ENCODE measurements around the gene B3GALT4.

Gene B3GALT4

DNA sequence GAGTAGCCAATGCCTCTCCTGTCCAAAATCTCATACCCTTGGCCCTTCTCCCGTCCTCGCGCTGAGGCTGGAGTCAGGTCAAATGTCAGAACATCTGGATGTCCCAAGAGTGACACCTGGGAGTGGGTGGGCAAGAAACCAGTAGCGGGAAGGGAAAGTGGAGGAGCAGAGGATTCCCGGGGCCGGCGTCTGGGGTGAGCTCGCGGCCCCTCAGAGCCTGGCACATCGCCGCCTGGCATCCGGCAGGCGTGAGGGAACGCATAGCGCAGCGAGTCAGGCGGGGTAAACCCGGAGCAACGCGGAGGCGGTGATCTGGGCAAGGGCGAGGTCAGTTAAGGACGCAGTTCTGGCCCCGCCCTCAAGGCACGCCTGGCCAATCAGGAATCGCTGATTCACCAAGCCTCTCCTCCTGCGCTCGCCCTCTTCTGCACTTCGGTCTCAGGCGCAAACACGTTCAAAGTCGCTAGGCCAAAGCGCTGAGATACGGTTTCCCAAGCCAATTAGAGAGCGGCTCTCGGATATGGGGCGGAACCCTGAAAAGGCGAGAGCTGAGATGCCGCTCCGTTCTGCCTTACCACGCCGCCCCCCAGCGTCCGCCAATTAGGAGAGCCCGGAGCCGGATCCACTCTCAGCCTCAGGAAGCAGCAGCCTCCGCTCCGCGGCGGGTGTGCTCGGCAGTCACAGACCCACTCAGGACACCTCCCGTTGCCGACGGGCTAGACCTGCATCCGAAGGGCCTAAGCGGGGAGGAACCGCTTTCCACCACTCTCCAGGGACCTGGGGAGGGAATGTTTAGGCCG lies 27.8 kb upstream of the B3GALT4 start (continued):
- 0 out of 2 replicates have a peak, but pooled peaks have one; percentile 35 for TF ChIP-seq CTCF (tag by site-specific recombination; IDR thresholded peaks at IDR 0.05)
- no peak for TF ChIP-seq GLI2 (tag by site-specific recombination; IDR thresholded peaks at IDR 0.05; ENCODE audit: borderline replicate concordance, low read depth)
- TF ChIP-seq, protein P1, sequence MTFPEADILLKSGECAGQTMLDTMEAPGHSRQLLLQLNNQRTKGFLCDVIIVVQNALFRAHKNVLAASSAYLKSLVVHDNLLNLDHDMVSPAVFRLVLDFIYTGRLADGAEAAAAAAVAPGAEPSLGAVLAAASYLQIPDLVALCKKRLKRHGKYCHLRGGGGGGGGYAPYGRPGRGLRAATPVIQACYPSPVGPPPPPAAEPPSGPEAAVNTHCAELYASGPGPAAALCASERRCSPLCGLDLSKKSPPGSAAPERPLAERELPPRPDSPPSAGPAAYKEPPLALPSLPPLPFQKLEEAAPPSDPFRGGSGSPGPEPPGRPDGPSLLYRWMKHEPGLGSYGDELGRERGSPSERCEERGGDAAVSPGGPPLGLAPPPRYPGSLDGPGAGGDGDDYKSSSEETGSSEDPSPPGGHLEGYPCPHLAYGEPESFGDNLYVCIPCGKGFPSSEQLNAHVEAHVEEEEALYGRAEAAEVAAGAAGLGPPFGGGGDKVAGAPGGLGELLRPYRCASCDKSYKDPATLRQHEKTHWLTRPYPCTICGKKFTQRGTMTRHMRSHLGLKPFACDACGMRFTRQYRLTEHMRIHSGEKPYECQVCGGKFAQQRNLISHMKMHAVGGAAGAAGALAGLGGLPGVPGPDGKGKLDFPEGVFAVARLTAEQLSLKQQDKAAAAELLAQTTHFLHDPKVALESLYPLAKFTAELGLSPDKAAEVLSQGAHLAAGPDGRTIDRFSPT (tag by site-specific recombination; IDR thresholded peaks at IDR 0.05): peak; percentile 95
- peak; percentile 84; the same call in 1 of the 2 replicates for TF ChIP-seq KLF10 (tag by site-specific recombination; IDR thresholded peaks at IDR 0.05)
- 0 out of 2 replicates have a peak, but pooled peaks have one; percentile 28 for TF ChIP-seq ZNF501 (tag by site-specific recombination; IDR thresholded peaks at IDR 0.05)
- TF ChIP-seq ZNF660 (tag by site-specific recombination; IDR thresholded peaks at IDR 0.05): 0 out of 2 replicates have a peak, but pooled peaks have one; percentile 11
- peak; percentile 97 for TF ChIP-seq ZNF610 (tag by site-specific recombination; IDR thresholded peaks at IDR 0.05; ENCODE audit: borderline replicate concordance)
- TF ChIP-seq ZNF837 (tag by site-specific recombination; IDR thresholded peaks at IDR 0.05): peak; percentile 87; the same call in 1 of the 2 replicates
- TF ChIP-seq ZFHX2 (tag by site-specific recombination; conservative IDR thresholded peaks at IDR 0.05): peak; percentile 80
- peak; percentile 28; the same call in 1 of the 2 replicates for TF ChIP-seq ZBTB8A (tag by site-specific recombination; IDR thresholded peaks at IDR 0.05)
- TF ChIP-seq KLF1 (tag by site-specific recombination; IDR thresholded peaks at IDR 0.05): peak; percentile 32; the same call in 1 of the 2 replicates
- TF ChIP-seq ZNF10 (tag by site-specific recombination; IDR thresholded peaks at IDR 0.05): no peak
- TF ChIP-seq ZBTB20 (tag by site-specific recombination; IDR thresholded peaks at IDR 0.05): peak; percentile 30; the same call in 1 of the 2 replicates
- TF ChIP-seq ZXDB (tag by site-specific recombination; IDR thresholded peaks at IDR 0.05): peak; percentile 39
- TF ChIP-seq, protein P2, sequence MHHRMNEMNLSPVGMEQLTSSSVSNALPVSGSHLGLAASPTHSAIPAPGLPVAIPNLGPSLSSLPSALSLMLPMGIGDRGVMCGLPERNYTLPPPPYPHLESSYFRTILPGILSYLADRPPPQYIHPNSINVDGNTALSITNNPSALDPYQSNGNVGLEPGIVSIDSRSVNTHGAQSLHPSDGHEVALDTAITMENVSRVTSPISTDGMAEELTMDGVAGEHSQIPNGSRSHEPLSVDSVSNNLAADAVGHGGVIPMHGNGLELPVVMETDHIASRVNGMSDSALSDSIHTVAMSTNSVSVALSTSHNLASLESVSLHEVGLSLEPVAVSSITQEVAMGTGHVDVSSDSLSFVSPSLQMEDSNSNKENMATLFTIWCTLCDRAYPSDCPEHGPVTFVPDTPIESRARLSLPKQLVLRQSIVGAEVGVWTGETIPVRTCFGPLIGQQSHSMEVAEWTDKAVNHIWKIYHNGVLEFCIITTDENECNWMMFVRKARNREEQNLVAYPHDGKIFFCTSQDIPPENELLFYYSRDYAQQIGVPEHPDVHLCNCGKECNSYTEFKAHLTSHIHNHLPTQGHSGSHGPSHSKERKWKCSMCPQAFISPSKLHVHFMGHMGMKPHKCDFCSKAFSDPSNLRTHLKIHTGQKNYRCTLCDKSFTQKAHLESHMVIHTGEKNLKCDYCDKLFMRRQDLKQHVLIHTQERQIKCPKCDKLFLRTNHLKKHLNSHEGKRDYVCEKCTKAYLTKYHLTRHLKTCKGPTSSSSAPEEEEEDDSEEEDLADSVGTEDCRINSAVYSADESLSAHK (tag by site-specific recombination; IDR thresholded peaks at IDR 0.05): peak; percentile 28; the same call in 1 of the 2 replicates
- TF ChIP-seq ZBTB7A (tag by site-specific recombination; IDR thresholded peaks at IDR 0.05; ENCODE audit: low read depth): peak; percentile 37; the same call in 1 of the 2 replicates
- no peak for TF ChIP-seq MYNN (tag by site-specific recombination; IDR thresholded peaks at IDR 0.05; ENCODE audit: borderline replicate concordance)
- no peak for TF ChIP-seq ZSCAN23 (tag by site-specific recombination; IDR thresholded peaks at IDR 0.05)
- TF ChIP-seq, protein P3, sequence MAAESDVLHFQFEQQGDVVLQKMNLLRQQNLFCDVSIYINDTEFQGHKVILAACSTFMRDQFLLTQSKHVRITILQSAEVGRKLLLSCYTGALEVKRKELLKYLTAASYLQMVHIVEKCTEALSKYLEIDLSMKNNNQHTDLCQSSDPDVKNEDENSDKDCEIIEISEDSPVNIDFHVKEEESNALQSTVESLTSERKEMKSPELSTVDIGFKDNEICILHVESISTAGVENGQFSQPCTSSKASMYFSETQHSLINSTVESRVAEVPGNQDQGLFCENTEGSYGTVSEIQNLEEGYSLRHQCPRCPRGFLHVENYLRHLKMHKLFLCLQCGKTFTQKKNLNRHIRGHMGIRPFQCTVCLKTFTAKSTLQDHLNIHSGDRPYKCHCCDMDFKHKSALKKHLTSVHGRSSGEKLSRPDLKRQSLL (tag by site-specific recombination; IDR thresholded peaks at IDR 0.05): peak; percentile 79
- TF ChIP-seq, protein P4, sequence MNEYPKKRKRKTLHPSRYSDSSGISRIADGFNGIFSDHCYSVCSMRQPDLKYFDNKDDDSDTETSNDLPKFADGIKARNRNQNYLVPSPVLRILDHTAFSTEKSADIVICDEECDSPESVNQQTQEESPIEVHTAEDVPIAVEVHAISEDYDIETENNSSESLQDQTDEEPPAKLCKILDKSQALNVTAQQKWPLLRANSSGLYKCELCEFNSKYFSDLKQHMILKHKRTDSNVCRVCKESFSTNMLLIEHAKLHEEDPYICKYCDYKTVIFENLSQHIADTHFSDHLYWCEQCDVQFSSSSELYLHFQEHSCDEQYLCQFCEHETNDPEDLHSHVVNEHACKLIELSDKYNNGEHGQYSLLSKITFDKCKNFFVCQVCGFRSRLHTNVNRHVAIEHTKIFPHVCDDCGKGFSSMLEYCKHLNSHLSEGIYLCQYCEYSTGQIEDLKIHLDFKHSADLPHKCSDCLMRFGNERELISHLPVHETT (tag by site-specific recombination; IDR thresholded peaks at IDR 0.05): 0 out of 2 replicates have a peak, but pooled peaks have one; percentile 22
- peak; percentile 96 for TF ChIP-seq IKZF3 (tag by site-specific recombination; IDR thresholded peaks at IDR 0.05)
- peak; percentile 10; the same call in 1 of the 2 replicates for TF ChIP-seq SP7 (tag by site-specific recombination; IDR thresholded peaks at IDR 0.05)
- TF ChIP-seq SP3 (tag by site-specific recombination; IDR thresholded peaks at IDR 0.05): peak; percentile 83
- TF ChIP-seq ZNF184 (tag by site-specific recombination; IDR thresholded peaks at IDR 0.05): no peak
- peak; percentile 99 for TF ChIP-seq ZNF561 (tag by site-specific recombination; IDR thresholded peaks at IDR 0.05; ENCODE audit: borderline replicate concordance)
- peak; percentile 71; the same call in 1 of the 2 replicates for TF ChIP-seq TRIM28 (IDR thresholded peaks at IDR 0.05; ENCODE audit: borderline replicate concordance, low read length)
- peak; percentile 19; the same call in 1 of the 2 replicates for TF ChIP-seq KLF9 (tag by site-specific recombination; IDR thresholded peaks at IDR 0.05; ENCODE audit: low read depth)
- no peak for TF ChIP-seq ZNF677 (tag by site-specific recombination; IDR thresholded peaks at IDR 0.05)
- TF ChIP-seq ZNF169 (tag by site-specific recombination; IDR thresholded peaks at IDR 0.05): no peak
